ENCODE results near the gene ANAPC13.

ANAPC13 gene

GRCh38 chr3:134480546-134480945 lies 5.2 kb downstream of the ANAPC13 start:
- CTCF ChIA-PET, result interaction anchor here (0.7 to 5.1 kb wide), 6 partner anchors 11 to 730 kb away, joined by 3 to 24 read pairs (median 3); no protein-coding TSS in a partner anchor
- no peak for TF ChIP-seq ZNF394 (tag by site-specific recombination; IDR thresholded peaks at IDR 0.05; ENCODE audit: borderline replicate concordance)
- TF ChIP-seq ZNF549 (tag by site-specific recombination; IDR thresholded peaks at IDR 0.05), result no peak
- no peak for TF ChIP-seq ZNF311 (tag by site-specific recombination; IDR thresholded peaks at IDR 0.05; ENCODE audit: borderline replicate concordance)
- TF ChIP-seq ZNF791 (tag by site-specific recombination; IDR thresholded peaks at IDR 0.05), result no peak
- TF ChIP-seq ZSCAN4 (tag by site-specific recombination; IDR thresholded peaks at IDR 0.05), result no peak
- no peak for TF ChIP-seq ZNF18 (tag by site-specific recombination; IDR thresholded peaks at IDR 0.05)
- no peak for TF ChIP-seq ZNF239 (tag by site-specific recombination; IDR thresholded peaks at IDR 0.05)
- TF ChIP-seq ZFHX2 (tag by site-specific recombination; conservative IDR thresholded peaks at IDR 0.05), result no peak
- POLR2A ChIA-PET, result no interaction called here
- peaks cover 4 to 78% of the 10 kb centered on the region in 2 experiments for H3K36me3 ChIP-seq (ENCODE audit: control insufficient read depth in 2 of 2, insufficient read depth in 1 of 2, low read length in 2 of 2)
- no peak overlapping the region for H3K4me3 ChIP-seq (ENCODE audit: low read depth, low read length)
- H3K27ac ChIP-seq (ENCODE audit: extremely low read depth, low read depth, low read length), result no peak overlapping the region
- H3K4me1 ChIP-seq (ENCODE audit: control insufficient read depth, insufficient read depth, low read length), result no peaks in the 10 kb centered on the region
- no peaks in the 10 kb centered on the region for H3K9me3 ChIP-seq (ENCODE audit: control insufficient read depth, insufficient read depth, low read depth, low read length)

- no peaks in the 10 kb centered on the region for H3K9me3 ChIP-seq (ENCODE audit: control insufficient read depth, insufficient read depth, low read depth, low read length)
- POLR2A ChIA-PET, result interaction anchor here (1.3 kb wide), 1 partner anchor 8 kb away, joined by 5 read pairs; the partner anchor contains the start of genes ANAPC13 and CEP63
- peaks cover 4 to 71% of the 10 kb centered on the region in 2 experiments for H3K36me3 ChIP-seq (ENCODE audit: control insufficient read depth in 2 of 2, insufficient read depth in 1 of 2, low read length in 2 of 2)
- no peaks in the 10 kb centered on the region for H3K4me1 ChIP-seq (ENCODE audit: control insufficient read depth, insufficient read depth, low read length)
- H3K27ac ChIP-seq (ENCODE audit: extremely low read depth, low read depth, low read length), result no peak overlapping the region
- CTCF ChIA-PET, result interaction anchor here (1.7 to 6.3 kb wide), 4 partner anchors 11 to 265 kb away, joined by 4 to 124 read pairs (median 21); no protein-coding TSS in a partner anchor
- H3K4me3 ChIP-seq (ENCODE audit: low read depth, low read length), result no peak overlapping the region
- TF ChIP-seq SCRT2 (tag by site-specific recombination; IDR thresholded peaks at IDR 0.05) (no peak), ZNF354C (tag by site-specific recombination; IDR thresholded peaks at IDR 0.05; ENCODE audit: borderline replicate concordance, low read depth) (no peak), ZNF433 (tag by site-specific recombination; IDR thresholded peaks at IDR 0.05; ENCODE audit: low read depth) (no peak), ZNF155 (tag by site-specific recombination; IDR thresholded peaks at IDR 0.05) (no peak), ZNF521 (tag by site-specific recombination; IDR thresholded peaks at IDR 0.05) (no peak), MEIS1 (CRISPR knock-in tag; IDR thresholded peaks at IDR 0.05; ENCODE audit: borderline replicate concordance) (no peak), ZBTB44 (tag by site-specific recombination; IDR thresholded peaks at IDR 0.05) (no peak), ZBTB49 (tag by site-specific recombination; IDR thresholded peaks at IDR 0.05; ENCODE audit: low read depth) (no peak), ZNF660 (tag by site-specific recombination; IDR thresholded peaks at IDR 0.05) (no peak), ZNF132 (tag by site-specific recombination; IDR thresholded peaks at IDR 0.05; ENCODE audit: borderline replicate concordance) (no peak), HOXD13 (CRISPR knock-in tag; IDR thresholded peaks at IDR 0.05; ENCODE audit: borderline replicate concordance) (no peak), ZNF658 (tag by site-specific recombination; IDR thresholded peaks at IDR 0.05) (no peak), HOXC10 (CRISPR knock-in tag; IDR thresholded peaks at IDR 0.05) (no peak), SALL2 (tag by site-specific recombination; IDR thresholded peaks at IDR 0.05; ENCODE audit: borderline replicate concordance) (no peak), ZNF639 (tag by site-specific recombination; IDR thresholded peaks at IDR 0.05) (no peak), ZNF366 (tag by site-specific recombination; conservative IDR thresholded peaks at IDR 0.05) (no peak), ZNF548 (tag by site-specific recombination; IDR thresholded peaks at IDR 0.05) (no peak), BCL6B (tag by site-specific recombination; IDR thresholded peaks at IDR 0.05) (no peak)
Measured at GRCh38 chr3:134477938-134478337, 7.8 kb downstream of the ANAPC13 start.

Data from HEK293 (cell line).